Stimulated activated CD8-positive, alpha-beta memory T cell treated with anti-CD3 and anti-CD28 coated beads, Interleukin-2, amount 100 ng/mL, for 1 hour (primary cell): ENCODE results near the gene MARCHF3.
"Not testable (repeated sequence)": the region's sequence is repeated elsewhere in the genome, so short reads cannot be mapped to it uniquely, and the experiment has no call there.

Source experiments
- DNase-seq, 2 donors: peaks; one replicate each; pipeline ENCODE4 v3.0.0-alpha.2; 2020; ENCODE audit warnings: low read depth in 2 of 2

Gene MARCHF3

GRCh38 chr5:126917918-126918614 is 112.3 kb downstream of the MARCHF3 start:
- DNase-seq, result no peak

- DNase-seq, result no peak
Observed at GRCh38 chr5:126915496-126915895, 114.9 kb downstream of the MARCHF3 start.

GRCh38 chr5:126914801-126915436 is 115.4 kb downstream of the MARCHF3 start:
- no peak for DNase-seq

GRCh38 chr5:126912616-126913200 is 117.7 kb downstream of the MARCHF3 start:
- no peak for DNase-seq

- no peak for DNase-seq
Observed at GRCh38 chr5:126911986-126912385, 118.4 kb downstream of the MARCHF3 start.

GRCh38 chr5:126909856-126910255 is 120.5 kb downstream of the MARCHF3 start:
- no peak for DNase-seq

GRCh38 chr5:126904407-126904806 is 126.0 kb downstream of the MARCHF3 start:
- DNase-seq, result not testable (repeated sequence)

GRCh38 chr5:126900796-126901195 is 129.6 kb downstream of the MARCHF3 start:
- DNase-seq, result no peak

GRCh38 chr5:126899476-126899875 is 130.9 kb downstream of the MARCHF3 start:
- DNase-seq, result no peak

GRCh38 chr5:126897851-126898630 is 132.3 kb downstream of the MARCHF3 start:
- no peak for DNase-seq

GRCh38 chr5:126896170-126896702 is 134.1 kb downstream of the MARCHF3 start:
- no peak for DNase-seq

- not testable (repeated sequence) for DNase-seq
Observed at GRCh38 chr5:126895712-126896111, 134.6 kb downstream of the MARCHF3 start.

GRCh38 chr5:126890414-126890813 is 139.9 kb downstream of the MARCHF3 start:
- DNase-seq, result not testable (repeated sequence)

GRCh38 chr5:126888175-126888574 is 142.2 kb downstream of the MARCHF3 start:
- no peak for DNase-seq

GRCh38 chr5:126884269-126884819 is 146.0 kb downstream of the MARCHF3 start:
- DNase-seq, result no peak

- DNase-seq, result no peak
Observed at GRCh38 chr5:126883564-126884245, 146.7 kb downstream of the MARCHF3 start.

- DNase-seq, result no peak
Observed at GRCh38 chr5:126881821-126882600, 148.3 kb downstream of the MARCHF3 start.

GRCh38 chr5:126878634-126879033 is 151.7 kb downstream of the MARCHF3 start:
- no peak for DNase-seq

- no peak for DNase-seq
Observed at GRCh38 chr5:126878085-126878484, 152.3 kb downstream of the MARCHF3 start.

GRCh38 chr5:126877602-126878001 is 152.8 kb downstream of the MARCHF3 start:
- no peak for DNase-seq
